ENCODE measurements around the gene FAM124A.

The FAM124A gene

GRCh38 chr13:51221108-51221507, 1.1 kb upstream of the FAM124A start:
- DNase-seq: no peak

GRCh38 chr13:51221674-51222036, 543 bp upstream of the FAM124A start:
- DNase-seq: no peak

- no peak for DNase-seq
Measured at GRCh38 chr13:51222686-51223559, 725 bp downstream of the FAM124A start.

GRCh38 chr13:51223560-51224270, 1.5 kb downstream of the FAM124A start:
- DNase-seq: no peak

- no peak for DNase-seq
Measured at GRCh38 chr13:51225029-51225428, 2.8 kb downstream of the FAM124A start.

GRCh38 chr13:51227404-51227803, 5.2 kb downstream of the FAM124A start:
- DNase-seq: no peak

GRCh38 chr13:51229101-51229719, 7.0 kb downstream of the FAM124A start:
- no peak for DNase-seq

- no peak for DNase-seq
Measured at GRCh38 chr13:51229731-51230130, 7.5 kb downstream of the FAM124A start.

GRCh38 chr13:51230477-51231105, 8.4 kb downstream of the FAM124A start:
- no peak for DNase-seq

GRCh38 chr13:51231456-51231855, 9.3 kb downstream of the FAM124A start:
- DNase-seq: no peak

- DNase-seq: no peak
Measured at GRCh38 chr13:51232328-51232727, 10.1 kb downstream of the FAM124A start.

GRCh38 chr13:51233117-51233826, 11.1 kb downstream of the FAM124A start:
- DNase-seq: no peak

- DNase-seq: no peak
Measured at GRCh38 chr13:51234676-51235075, 12.5 kb downstream of the FAM124A start.

- DNase-seq: no peak
Measured at GRCh38 chr13:51235186-51235585, 13.0 kb downstream of the FAM124A start.

- no peak for DNase-seq
Measured at GRCh38 chr13:51235756-51236490, 13.7 kb downstream of the FAM124A start.

- DNase-seq: no peak
Measured at GRCh38 chr13:51236491-51236792, 14.2 kb downstream of the FAM124A start.

GRCh38 chr13:51237386-51237785, 15.2 kb downstream of the FAM124A start:
- no peak for DNase-seq

GRCh38 chr13:51237887-51238286, 15.7 kb downstream of the FAM124A start:
- DNase-seq: no peak

- no peak for DNase-seq
Measured at GRCh38 chr13:51240178-51240577, 18.0 kb downstream of the FAM124A start.

GRCh38 chr13:51240958-51241357, 18.8 kb downstream of the FAM124A start:
- DNase-seq: no peak

GRCh38 chr13:51241720-51242119, 19.5 kb downstream of the FAM124A start:
- no peak for DNase-seq

- DNase-seq: no peak
Measured at GRCh38 chr13:51243227-51243626, 21.0 kb downstream of the FAM124A start.
